ENCODE data around the gene RNU1-1. TPM values are rescaled to one million over a fixed set of nuclear protein-coding genes. Genes with fewer than 3 reads are reported as not detected.
"Not testable (repeated sequence)": the region's sequence is repeated elsewhere in the genome, so short reads cannot be mapped to it uniquely, and the experiment has no call there.

RNU1-1 gene
- total RNA-seq = 2,384 TPM
- not detected for polyA plus RNA-seq (ENCODE audit: insufficient read depth in 1 of 8, insufficient read length in 8 of 8, low replicate concordance in 1 of 8)
- long read RNA-seq, donor 1 = 0 reads
- long read RNA-seq, donor 2 = 0 reads
- long read RNA-seq, donor 3 = 0 reads
- long read RNA-seq, donor 4 = 0 reads
- long read RNA-seq, donor 5 = 0 reads
- long read RNA-seq, donor 6 = 0 reads
- long read RNA-seq, donor 7 = 0 reads
- long read RNA-seq, donor 8 = 0 reads
- long read RNA-seq, donor 9 = 0 reads
- long read RNA-seq, donor 10, partial matches to known transcripts = 0 of 1 reads
- long read RNA-seq, donor 10, other reads (novel, unspliced or antisense) = 0 of 1 reads
- long read RNA-seq, donor 11 = 0 reads

- Histone ChIP-seq H3K27ac (ENCODE audit: low read length) (peak within 1 kb of the TSS; percentile 89), H3K4me3 (ENCODE audit: low read length) (peak within 1 kb of the TSS; percentile 35)
- peak; percentile 97 for DNase-seq
- not testable (repeated sequence) for H3K4me1 ChIP-seq (ENCODE audit: control insufficient read depth, insufficient read depth, low read length); H3K9me3 ChIP-seq (replicated peaks; ENCODE audit: control insufficient read depth, low read depth, low read length); H3K27me3 ChIP-seq (ENCODE audit: control insufficient read depth, insufficient read depth, low read length); H3K36me3 ChIP-seq (ENCODE audit: control insufficient read depth, insufficient read depth, low read length)
- no CpG with 5 or more reads among the region's 40 CpGs for WGBS (ENCODE audit: insufficient coverage)
Measured at GRCh38 chr1:16514107-16515055, at the start of gene RNU1-1. Gene RNU1-1 (minus strand): TSS chr1:16514285.

GRCh38 chr1:16561035-16561434, 47.0 kb upstream of the RNU1-1 start:
- H3K9me3 ChIP-seq (replicated peaks; ENCODE audit: control insufficient read depth, low read depth, low read length); H3K4me3 ChIP-seq (ENCODE audit: low read length); H3K36me3 ChIP-seq (ENCODE audit: control insufficient read depth, insufficient read depth, low read length); DNase-seq; H3K4me1 ChIP-seq (ENCODE audit: control insufficient read depth, insufficient read depth, low read length); H3K27me3 ChIP-seq (ENCODE audit: control insufficient read depth, insufficient read depth, low read length); H3K27ac ChIP-seq (ENCODE audit: low read length): not testable (repeated sequence)
- WGBS (ENCODE audit: insufficient coverage) = no CpG with 5 or more reads among the region's 4 CpGs

- WGBS (ENCODE audit: insufficient coverage) = 38% methylated on average over 1 of the region's 6 CpGs
Measured at GRCh38 chr1:16560498-16560897, 46.4 kb upstream of the RNU1-1 start.

GRCh38 chr1:16559688-16560087, 45.6 kb upstream of the RNU1-1 start:
- not testable (repeated sequence) for H3K4me1 ChIP-seq (ENCODE audit: control insufficient read depth, insufficient read depth, low read length); H3K27ac ChIP-seq (ENCODE audit: low read length); DNase-seq; H3K4me3 ChIP-seq (ENCODE audit: low read length); H3K9me3 ChIP-seq (replicated peaks; ENCODE audit: control insufficient read depth, low read depth, low read length); H3K27me3 ChIP-seq (ENCODE audit: control insufficient read depth, insufficient read depth, low read length); H3K36me3 ChIP-seq (ENCODE audit: control insufficient read depth, insufficient read depth, low read length)
- WGBS (ENCODE audit: insufficient coverage) = no CpG with 5 or more reads among the region's 5 CpGs

More at GRCh38 chr1:16560498-16560897, 46.4 kb upstream of the RNU1-1 start:
- H3K4me3 ChIP-seq (ENCODE audit: low read length); H3K9me3 ChIP-seq (replicated peaks; ENCODE audit: control insufficient read depth, low read depth, low read length); H3K27me3 ChIP-seq (ENCODE audit: control insufficient read depth, insufficient read depth, low read length); H3K36me3 ChIP-seq (ENCODE audit: control insufficient read depth, insufficient read depth, low read length); H3K27ac ChIP-seq (ENCODE audit: low read length); H3K4me1 ChIP-seq (ENCODE audit: control insufficient read depth, insufficient read depth, low read length); DNase-seq: not testable (repeated sequence)

- not testable (repeated sequence) for DNase-seq; H3K9me3 ChIP-seq (replicated peaks; ENCODE audit: control insufficient read depth, low read depth, low read length); H3K27me3 ChIP-seq (ENCODE audit: control insufficient read depth, insufficient read depth, low read length); H3K4me3 ChIP-seq (ENCODE audit: low read length); H3K27ac ChIP-seq (ENCODE audit: low read length); H3K36me3 ChIP-seq (ENCODE audit: control insufficient read depth, insufficient read depth, low read length); H3K4me1 ChIP-seq (ENCODE audit: control insufficient read depth, insufficient read depth, low read length)
- WGBS (ENCODE audit: insufficient coverage) = no CpG with 5 or more reads among the region's 3 CpGs
Measured at GRCh38 chr1:16557034-16557433, 42.9 kb upstream of the RNU1-1 start.

- not testable (repeated sequence) for DNase-seq; H3K27ac ChIP-seq (ENCODE audit: low read length); H3K27me3 ChIP-seq (ENCODE audit: control insufficient read depth, insufficient read depth, low read length); H3K4me3 ChIP-seq (ENCODE audit: low read length); H3K36me3 ChIP-seq (ENCODE audit: control insufficient read depth, insufficient read depth, low read length); H3K4me1 ChIP-seq (ENCODE audit: control insufficient read depth, insufficient read depth, low read length); H3K9me3 ChIP-seq (replicated peaks; ENCODE audit: control insufficient read depth, low read depth, low read length)
- WGBS (ENCODE audit: insufficient coverage) = no CpG with 5 or more reads among the region's 11 CpGs
Measured at GRCh38 chr1:16553244-16553643, 39.2 kb upstream of the RNU1-1 start.

GRCh38 chr1:16550212-16550918, 36.3 kb upstream of the RNU1-1 start:
- no CpG with 5 or more reads among the region's 1 CpG for WGBS (ENCODE audit: insufficient coverage)
- not testable (repeated sequence) for H3K9me3 ChIP-seq (replicated peaks; ENCODE audit: control insufficient read depth, low read depth, low read length); H3K4me3 ChIP-seq (ENCODE audit: low read length); H3K27ac ChIP-seq (ENCODE audit: low read length); H3K36me3 ChIP-seq (ENCODE audit: control insufficient read depth, insufficient read depth, low read length); DNase-seq; H3K4me1 ChIP-seq (ENCODE audit: control insufficient read depth, insufficient read depth, low read length)
- H3K27me3 ChIP-seq (ENCODE audit: control insufficient read depth, insufficient read depth, low read length) = peaks cover 11% of the 10 kb centered on the region

GRCh38 chr1:16549545-16549944, 35.5 kb upstream of the RNU1-1 start:
- WGBS (ENCODE audit: insufficient coverage) = no CpG with 5 or more reads among the region's 1 CpG
- not testable (repeated sequence) for H3K27ac ChIP-seq (ENCODE audit: low read length); H3K9me3 ChIP-seq (replicated peaks; ENCODE audit: control insufficient read depth, low read depth, low read length); H3K36me3 ChIP-seq (ENCODE audit: control insufficient read depth, insufficient read depth, low read length); H3K4me3 ChIP-seq (ENCODE audit: low read length); H3K4me1 ChIP-seq (ENCODE audit: control insufficient read depth, insufficient read depth, low read length); DNase-seq
- peaks cover 18% of the 10 kb centered on the region for H3K27me3 ChIP-seq (ENCODE audit: control insufficient read depth, insufficient read depth, low read length)

GRCh38 chr1:16547502-16548241, 33.6 kb upstream of the RNU1-1 start:
- not testable (repeated sequence) for H3K9me3 ChIP-seq (replicated peaks; ENCODE audit: control insufficient read depth, low read depth, low read length); H3K36me3 ChIP-seq (ENCODE audit: control insufficient read depth, insufficient read depth, low read length); H3K27ac ChIP-seq (ENCODE audit: low read length); DNase-seq; H3K4me3 ChIP-seq (ENCODE audit: low read length); H3K4me1 ChIP-seq (ENCODE audit: control insufficient read depth, insufficient read depth, low read length)
- peaks cover 20% of the 10 kb centered on the region for H3K27me3 ChIP-seq (ENCODE audit: control insufficient read depth, insufficient read depth, low read length)
- no CpG with 5 or more reads among the region's 41 CpGs for WGBS (ENCODE audit: insufficient coverage)
